GM19025 (cell line): ENCODE measurements around the gene NECTIN3.

ENCODE experiments used
- ATAC-seq: cut with Tn5 transposase; IDR thresholded peaks from one replicate; pipeline ENCODE4 v1.9.1; 2021; ENCODE audit warnings: mild to moderate bottlenecking, low read depth, moderate library complexity; ENCODE audit not compliant: unreplicated experiment

NECTIN3 gene

GRCh38 chr3:111194048-111194447 is 122.4 kb downstream of the NECTIN3 start:
- ATAC-seq: no peak

GRCh38 chr3:111197485-111197884 is 125.9 kb downstream of the NECTIN3 start:
- no peak for ATAC-seq

GRCh38 chr3:111200027-111200426 is 128.4 kb downstream of the NECTIN3 start:
- ATAC-seq: no peak

- ATAC-seq: no peak
Measured at GRCh38 chr3:111210003-111210711, 138.5 kb downstream of the NECTIN3 start.

- no peak for ATAC-seq
Measured at GRCh38 chr3:111210866-111211564, 139.4 kb downstream of the NECTIN3 start.

GRCh38 chr3:111212511-111212910 is 140.9 kb downstream of the NECTIN3 start:
- ATAC-seq: no peak

GRCh38 chr3:111215481-111215880 is 143.9 kb downstream of the NECTIN3 start:
- ATAC-seq: no peak

- no peak for ATAC-seq
Measured at GRCh38 chr3:111218615-111219014, 147.0 kb downstream of the NECTIN3 start.

GRCh38 chr3:111227216-111227615 is 155.6 kb downstream of the NECTIN3 start:
- ATAC-seq: no peak

GRCh38 chr3:111229301-111229700 is 157.7 kb downstream of the NECTIN3 start:
- no peak for ATAC-seq

- no peak for ATAC-seq
Measured at GRCh38 chr3:111236836-111237713, 165.5 kb downstream of the NECTIN3 start.

GRCh38 chr3:111237946-111238345 is 166.3 kb downstream of the NECTIN3 start:
- ATAC-seq: no peak

GRCh38 chr3:111238885-111239284 is 167.3 kb downstream of the NECTIN3 start:
- peak; percentile 87 for ATAC-seq

- no peak for ATAC-seq
Measured at GRCh38 chr3:111241960-111242359, 170.3 kb downstream of the NECTIN3 start.
